GM18861 (cell line): ENCODE data around the gene OAT.

Experiments
- ATAC-seq: cut with Tn5 transposase; IDR thresholded peaks from one replicate; pipeline ENCODE4 v1.9.1; 2021; ENCODE audit not compliant: unreplicated experiment

Gene OAT

GRCh38 chr10:124418726-124419501, at the start of gene OAT:
Gene OAT (minus strand): TSS chr10:124418923. CDS start chr10:124412171, 6,752 bp downstream.
- ATAC-seq, result peak; percentile 89

- ATAC-seq, result no peak
Measured at GRCh38 chr10:124467165-124467564, 48.4 kb upstream of the OAT start.

- ATAC-seq, result no peak
Measured at GRCh38 chr10:124465777-124466488, 47.2 kb upstream of the OAT start.

GRCh38 chr10:124465003-124465776, 46.5 kb upstream of the OAT start:
- peak; percentile 43 for ATAC-seq

GRCh38 chr10:124464028-124464965, 45.6 kb upstream of the OAT start:
- no peak for ATAC-seq

- ATAC-seq, result no peak
Measured at GRCh38 chr10:124462348-124462695, 43.6 kb upstream of the OAT start.

DNA sequence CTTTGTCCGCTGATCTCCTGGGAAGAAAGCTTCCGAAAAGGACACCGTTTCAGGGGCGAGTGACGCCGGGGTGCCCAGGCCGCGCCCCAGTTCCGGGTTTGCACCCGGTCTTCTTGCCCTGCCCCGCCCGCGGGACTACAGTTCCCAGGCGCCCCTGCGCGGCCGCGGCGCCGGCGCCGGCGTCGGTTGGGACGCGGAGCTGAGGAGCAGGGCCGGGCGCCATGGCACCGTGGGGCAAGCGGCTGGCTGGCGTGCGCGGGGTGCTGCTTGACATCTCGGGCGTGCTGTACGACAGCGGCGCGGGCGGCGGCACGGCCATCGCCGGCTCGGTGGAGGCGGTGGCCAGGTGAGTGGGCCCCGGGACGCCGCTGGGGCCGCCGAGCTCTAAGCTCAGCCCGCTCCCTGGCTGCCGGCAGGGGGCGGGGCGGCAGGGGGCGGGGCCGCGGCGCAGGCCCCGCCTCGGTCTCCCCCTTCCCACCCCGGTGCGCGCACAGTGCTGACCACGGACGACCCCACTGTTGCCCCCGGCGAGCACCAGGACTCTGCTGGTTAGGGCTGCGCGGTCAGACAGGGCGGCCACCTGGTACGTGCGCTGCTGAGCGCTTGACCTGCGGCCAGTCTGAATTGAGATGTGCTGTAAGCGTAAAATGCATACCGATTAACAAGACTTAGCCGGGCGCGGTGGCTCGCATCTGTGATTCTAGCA, 43.1 kb upstream of the OAT start, which contains the start of gene LHPP:
Gene LHPP, plus strand, starts transcription at position 182 of the 706 bp plus-strand sequence. Its CDS starts 40 bp downstream, at position 222.
- peak; percentile 90 for ATAC-seq

GRCh38 chr10:124460144-124460543, 41.4 kb upstream of the OAT start:
- no peak for ATAC-seq

DNA sequence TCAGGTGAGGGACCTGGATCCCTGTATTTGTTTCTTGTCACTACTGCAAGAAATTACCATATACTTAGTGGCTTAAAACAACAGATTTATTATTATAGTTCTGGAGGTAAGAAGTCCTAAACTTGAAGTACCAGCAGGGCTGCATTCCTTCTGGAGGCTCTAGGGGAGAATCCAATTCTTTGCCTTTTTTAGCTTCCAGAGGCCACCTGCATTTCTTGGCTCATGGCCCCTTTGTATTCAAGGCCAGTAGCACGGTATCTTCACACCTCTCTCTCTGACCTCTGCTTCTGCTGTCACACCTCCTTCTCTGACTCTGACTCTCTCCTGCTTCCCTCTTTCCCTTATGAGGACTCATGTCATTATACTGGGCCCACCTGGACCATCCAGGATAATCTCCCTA, 40.7 kb upstream of the OAT start:
- ATAC-seq, result no peak

- ATAC-seq, result no peak
Measured at GRCh38 chr10:124458889-124459288, 40.2 kb upstream of the OAT start.

DNA sequence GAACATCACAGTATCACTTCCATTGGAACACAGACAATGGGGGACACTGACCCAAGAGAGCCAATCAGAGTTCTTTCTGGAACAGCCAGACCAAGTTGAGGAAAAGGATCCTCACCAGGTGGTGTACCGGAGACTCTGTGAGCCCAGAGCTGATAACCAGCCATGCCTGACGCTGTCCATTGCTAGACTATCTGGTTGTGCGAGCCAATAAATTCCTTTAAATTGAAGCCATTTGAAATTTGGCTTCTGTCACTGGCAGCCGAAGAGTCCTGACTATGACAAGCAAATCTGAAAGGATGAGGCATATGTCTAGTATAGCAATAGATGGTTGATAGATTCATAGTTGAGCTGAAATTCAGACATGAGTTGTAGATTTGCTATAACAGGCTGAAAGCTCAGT, 39.8 kb upstream of the OAT start:
- ATAC-seq, result no peak

GRCh38 chr10:124455441-124455840, 36.7 kb upstream of the OAT start:
- ATAC-seq, result no peak

DNA sequence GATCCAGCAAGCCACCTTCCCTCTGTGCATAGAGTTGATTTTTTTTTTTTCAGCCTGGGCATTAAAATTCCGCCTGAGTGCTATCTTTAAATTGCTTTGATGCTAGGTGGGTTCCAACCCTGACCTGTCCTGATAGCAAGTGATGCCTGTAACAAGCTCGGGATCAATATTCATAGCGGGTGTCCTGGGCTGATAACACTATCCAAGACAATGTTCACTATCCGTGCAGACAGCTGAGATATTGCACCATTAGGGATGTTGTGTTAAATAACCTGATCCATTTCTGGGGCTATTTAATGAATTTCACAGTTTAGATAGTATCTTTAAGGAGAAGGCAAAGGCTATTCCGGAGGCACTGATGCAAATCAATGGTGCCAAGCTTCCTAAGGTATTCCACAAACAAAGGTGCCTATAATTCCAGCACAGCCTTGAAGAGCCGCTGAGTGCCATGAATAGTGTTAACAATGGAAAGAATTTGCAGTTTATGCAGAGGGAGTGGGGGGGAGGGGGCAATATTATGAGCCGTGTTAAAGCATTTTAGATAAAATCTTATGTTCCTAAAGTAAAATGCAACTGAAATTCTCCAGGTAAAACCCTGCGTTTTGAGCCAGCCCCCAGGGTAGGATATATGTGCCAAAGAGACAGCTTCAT, 35.4 kb upstream of the OAT start:
- ATAC-seq, result no peak

DNA sequence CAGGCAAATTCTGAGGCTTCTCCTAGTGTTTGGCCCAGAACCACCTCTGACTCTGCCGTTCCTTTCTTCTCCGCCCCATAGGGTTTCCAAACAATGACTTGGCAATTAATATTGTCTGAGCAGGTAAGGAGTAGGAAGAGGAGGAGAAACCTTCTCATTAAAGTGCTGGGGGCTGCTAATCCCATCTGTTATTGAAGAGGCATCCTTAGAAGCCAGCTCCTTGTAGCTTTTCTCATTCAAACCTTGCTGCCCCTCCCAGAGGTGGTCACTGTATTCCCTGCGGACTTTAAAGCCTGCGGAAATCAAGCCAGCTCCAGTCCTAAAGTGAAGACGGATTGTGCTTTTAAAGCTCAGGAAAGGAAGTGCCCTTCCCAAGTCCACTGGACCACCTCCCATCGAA, 32.6 kb upstream of the OAT start:
- no peak for ATAC-seq

GRCh38 chr10:124450783-124451057, 32.0 kb upstream of the OAT start:
- no peak for ATAC-seq

DNA sequence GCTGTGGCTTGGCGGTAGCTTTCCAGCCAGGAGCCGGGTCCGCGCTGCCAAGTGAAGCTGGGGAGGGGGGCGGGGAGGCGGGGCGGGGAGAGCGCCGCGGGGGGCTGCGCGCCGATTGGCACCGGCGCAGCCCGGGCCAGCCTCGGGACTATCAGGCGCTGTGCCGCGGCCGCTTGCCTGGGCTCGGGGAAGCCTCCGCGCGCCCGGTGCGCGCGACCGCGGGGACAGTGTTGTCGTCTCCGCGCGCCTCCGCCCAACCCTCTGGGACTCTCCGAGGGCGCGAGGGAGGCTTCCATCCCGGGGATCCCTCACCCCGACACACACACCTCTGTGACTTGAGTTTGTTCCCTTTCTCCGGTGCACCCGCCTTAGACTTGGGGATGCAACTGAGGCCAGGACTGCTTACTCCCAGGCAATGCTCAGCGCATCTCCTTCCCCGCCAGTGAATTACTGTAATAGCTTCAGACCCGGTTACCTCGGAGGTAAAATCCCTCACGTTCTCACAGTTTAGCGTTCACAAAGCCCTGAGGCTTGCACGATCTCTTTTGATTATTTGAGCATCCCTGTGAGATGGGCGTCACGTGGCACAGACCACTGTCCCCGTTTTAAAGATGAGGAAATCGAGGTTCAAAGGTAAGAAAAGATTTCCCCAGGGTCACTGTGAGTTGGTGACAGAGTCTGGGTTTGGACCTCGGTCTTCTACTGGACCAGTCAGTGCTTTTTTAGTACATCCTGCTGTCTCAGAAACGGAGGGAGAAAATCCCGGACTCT, 31.5 kb upstream of the OAT start, which contains the start of gene NKX1-2:
Gene NKX1-2, minus strand, starts transcription at position 24 of the 771 bp plus-strand sequence. CDS start 92 bp downstream, outside the sequence.
- ATAC-seq, result no peak

DNA sequence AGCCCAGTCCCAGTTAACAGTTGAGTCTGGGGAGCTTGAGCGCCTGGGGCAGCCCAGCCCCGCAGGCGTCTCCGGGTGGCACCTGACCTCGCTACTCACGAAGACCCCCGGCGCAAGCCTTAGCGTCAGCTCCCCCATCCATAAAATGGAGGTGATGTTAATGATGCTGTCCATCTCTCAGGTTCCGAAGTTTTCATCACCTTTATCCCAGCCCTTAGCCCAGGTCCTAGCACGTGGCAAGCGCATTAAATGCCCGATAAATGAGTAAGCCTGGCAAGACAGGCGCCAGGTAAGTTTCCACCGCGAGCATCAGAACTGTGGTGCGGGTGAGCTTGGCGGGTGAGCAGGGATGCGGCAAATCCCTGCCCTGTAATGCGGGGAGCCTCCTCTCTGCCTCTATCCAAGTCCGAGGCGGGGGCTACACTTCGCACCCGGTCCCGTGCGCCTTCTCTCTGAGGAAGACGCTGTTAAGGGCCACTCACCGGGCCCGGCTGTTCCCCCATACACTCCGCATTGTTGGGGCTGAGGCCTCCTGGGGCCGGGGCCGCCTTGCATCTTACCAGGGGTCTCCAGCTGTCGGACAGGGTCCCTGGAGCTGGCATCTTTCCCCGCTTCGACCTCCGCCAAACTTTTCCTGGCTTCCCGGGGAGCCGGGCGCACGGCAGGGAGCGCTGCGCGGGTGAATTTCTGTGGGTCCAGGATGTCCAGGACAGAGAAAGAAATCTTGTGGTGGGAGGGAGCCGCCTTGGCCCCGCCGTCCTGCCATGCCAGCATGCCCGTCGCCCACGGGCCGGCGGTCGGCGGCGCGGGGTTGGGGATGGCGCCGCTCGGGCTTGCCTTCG, 30.7 kb upstream of the OAT start:
- ATAC-seq, result no peak

- no peak for ATAC-seq
Measured at GRCh38 chr10:124448696-124449169, 30.0 kb upstream of the OAT start.
